ENCODE measurements around the gene TRIM29. TPM values are rescaled to one million over a fixed set of nuclear protein-coding genes. Genes with fewer than 3 reads are reported as not detected.

The TRIM29 gene
- total and polyA plus RNA-seq, 2 donors (not counting 1 experiment from before 2014, with no cell fraction given), result not detected

- H3K36me3 ChIP-seq (ENCODE audit: control insufficient read depth, insufficient read depth, low read length), result no peaks in the 10 kb centered on the region
- H3K79me2 ChIP-seq (ENCODE audit: control insufficient read depth, insufficient read depth, low read length), result no peaks in the 10 kb centered on the region
- H3K27ac ChIP-seq (ENCODE audit: insufficient read depth, low read length), result no peak overlapping the region
- H3K4me2 ChIP-seq (ENCODE audit: extremely low read depth, insufficient read depth, low read length), result no peak overlapping the region
- H2AFZ ChIP-seq (ENCODE audit: low read length), result no peak overlapping the region
- no peak overlapping the region for H3K4me3 ChIP-seq (replicated peaks in 1 of 4; ENCODE audit: control extremely low read depth in 1 of 4, insufficient read depth in 1 of 4, low read depth in 3 of 4, low read length in 4 of 4)
- no peaks in the 10 kb centered on the region for H4K20me1 ChIP-seq (ENCODE audit: control insufficient read depth, extremely low read depth, insufficient read depth, low read length)
- H3K9me3 ChIP-seq (ENCODE audit: control insufficient read depth, insufficient read depth, low read depth, low read length), result no peaks in the 10 kb centered on the region
- DNase-seq (ENCODE audit: low read depth in 2 of 2), result no peak
- TF ChIP-seq CTCF (conservative IDR thresholded peaks at IDR 0.05 in 1 of 2, IDR thresholded peaks at IDR 0.05 in 1 of 2; ENCODE audit: low read depth in 1 of 2, low read length in 2 of 2), result no peak
- no peak for TF ChIP-seq EZH2 (IDR thresholded peaks at IDR 0.05; ENCODE audit: low read length, missing control alignments)
- no peak overlapping the region for H3K9ac ChIP-seq (ENCODE audit: insufficient read depth, low read length)
- no peaks in the 10 kb centered on the region for H3K4me1 ChIP-seq (ENCODE audit: control insufficient read depth, extremely low read depth, insufficient read depth, low read length)
- no peaks in the 10 kb centered on the region for H3K27me3 ChIP-seq (ENCODE audit: control insufficient read depth, insufficient read depth, low read length)
These were observed 17.0 kb downstream of the TRIM29 start for GRCh38 chr11:120120805-120121335.

- H3K27ac ChIP-seq (ENCODE audit: insufficient read depth, low read length), result no peak overlapping the region
- DNase-seq (ENCODE audit: low read depth in 2 of 2), result no peak
- H3K4me2 ChIP-seq (ENCODE audit: extremely low read depth, insufficient read depth, low read length), result no peak overlapping the region
- H3K27me3 ChIP-seq (ENCODE audit: control insufficient read depth, insufficient read depth, low read length), result no peaks in the 10 kb centered on the region
- H3K4me1 ChIP-seq (ENCODE audit: control insufficient read depth, extremely low read depth, insufficient read depth, low read length), result no peaks in the 10 kb centered on the region
- no peak overlapping the region for H2AFZ ChIP-seq (ENCODE audit: low read length)
- no peaks in the 10 kb centered on the region for H4K20me1 ChIP-seq (ENCODE audit: control insufficient read depth, extremely low read depth, insufficient read depth, low read length)
- H3K79me2 ChIP-seq (ENCODE audit: control insufficient read depth, insufficient read depth, low read length), result no peaks in the 10 kb centered on the region
- H3K4me3 ChIP-seq (replicated peaks in 1 of 4; ENCODE audit: control extremely low read depth in 1 of 4, insufficient read depth in 1 of 4, low read depth in 3 of 4, low read length in 4 of 4), result no peak overlapping the region
- no peaks in the 10 kb centered on the region for H3K9me3 ChIP-seq (ENCODE audit: control insufficient read depth, insufficient read depth, low read depth, low read length)
- no peak overlapping the region for H3K9ac ChIP-seq (ENCODE audit: insufficient read depth, low read length)
- TF ChIP-seq EZH2 (IDR thresholded peaks at IDR 0.05; ENCODE audit: low read length, missing control alignments), result no peak
- no peak for TF ChIP-seq CTCF (conservative IDR thresholded peaks at IDR 0.05 in 1 of 2, IDR thresholded peaks at IDR 0.05 in 1 of 2; ENCODE audit: low read depth in 1 of 2, low read length in 2 of 2)
- H3K36me3 ChIP-seq (ENCODE audit: control insufficient read depth, insufficient read depth, low read length), result no peaks in the 10 kb centered on the region
These were observed 18.8 kb downstream of the TRIM29 start for GRCh38 chr11:120119121-120119520.

GRCh38 chr11:120117991-120118390 lies 19.9 kb downstream of the TRIM29 start:
- Histone ChIP-seq H3K4me2 (ENCODE audit: extremely low read depth, insufficient read depth, low read length) (no peak overlapping the region), H3K4me3 (replicated peaks in 1 of 4; ENCODE audit: control extremely low read depth in 1 of 4, insufficient read depth in 1 of 4, low read depth in 3 of 4, low read length in 4 of 4) (no peak overlapping the region), H2AFZ (ENCODE audit: low read length) (no peak overlapping the region), H3K36me3 (ENCODE audit: control insufficient read depth, insufficient read depth, low read length) (no peaks in the 10 kb centered on the region), H3K9ac (ENCODE audit: insufficient read depth, low read length) (no peak overlapping the region), H3K27ac (ENCODE audit: insufficient read depth, low read length) (no peak overlapping the region), H3K27me3 (ENCODE audit: control insufficient read depth, insufficient read depth, low read length) (no peaks in the 10 kb centered on the region), H3K9me3 (ENCODE audit: control insufficient read depth, insufficient read depth, low read depth, low read length) (no peaks in the 10 kb centered on the region), H4K20me1 (ENCODE audit: control insufficient read depth, extremely low read depth, insufficient read depth, low read length) (no peaks in the 10 kb centered on the region), H3K4me1 (ENCODE audit: control insufficient read depth, extremely low read depth, insufficient read depth, low read length) (no peaks in the 10 kb centered on the region), H3K79me2 (ENCODE audit: control insufficient read depth, insufficient read depth, low read length) (no peaks in the 10 kb centered on the region)
- no peak for DNase-seq (ENCODE audit: low read depth in 2 of 2)
- TF ChIP-seq CTCF (conservative IDR thresholded peaks at IDR 0.05 in 1 of 2, IDR thresholded peaks at IDR 0.05 in 1 of 2; ENCODE audit: low read depth in 1 of 2, low read length in 2 of 2) (no peak), EZH2 (IDR thresholded peaks at IDR 0.05; ENCODE audit: low read length, missing control alignments) (no peak)
